HepG2 (cell line): ENCODE results near the gene RHBDL1. TPM values are rescaled to one million over a fixed set of nuclear protein-coding genes. Genes with fewer than 3 reads are reported as not detected.
A peak's percentile ranks its signal among the peaks of the same experiment; 100 is the strongest.

Source experiments
- KDM6A ChIP-seq: IDR thresholded peaks from 2 replicates; pipeline ENCODE4 v1.6.1; 2016; ENCODE audit warnings: low read depth
- KLF9 ChIP-seq: IDR thresholded peaks from 2 replicates; pipeline ENCODE4 v1.6.1; 2016; ENCODE audit warnings: low read depth
- MTA1 ChIP-seq: sonication (generic); formaldehyde crosslinking; IDR thresholded peaks from 2 replicates; pipeline ENCODE4 v1.4.0; 2020; ENCODE audit warnings: missing genetic modification reagents, mild to moderate bottlenecking, borderline replicate concordance
- TOE1 ChIP-seq: sonication (generic); formaldehyde crosslinking; IDR thresholded peaks from 2 replicates; pipeline ENCODE4 v1.4.0; 2020; ENCODE audit warnings: mild to moderate bottlenecking, missing genetic modification reagents
- ZNF335 ChIP-seq: sonication (generic); formaldehyde crosslinking; IDR thresholded peaks from 2 replicates; pipeline ENCODE4 v1.4.0; 2020; ENCODE audit warnings: missing genetic modification reagents
- ZNF430 ChIP-seq: sonication (generic); formaldehyde crosslinking; IDR thresholded peaks from 2 replicates; pipeline ENCODE4 v1.9.0; 2021; ENCODE audit warnings: mild to moderate bottlenecking, missing genetic modification reagents
- ZNF644 ChIP-seq: IDR thresholded peaks from 2 replicates; pipeline ENCODE4 v1.6.1; 2016; ENCODE audit warnings: low read depth
- polyA plus RNA-seq, 8 experiments: library from polyadenylated mRNA; depleted of rRNA in 3 of 8; stranded (reverse) in 7 of 8; unstranded in 1 of 8; fragments of >200 nt; fragmentation: Illumina TruSeq in 4 of 8; extraction: Trizol in 4 of 8; gene quantifications; 2 replicates each; pipeline versions ENCODE4 v1.2.1 to v1.2.3, GENCODE V29; 2011 to 2016; ENCODE audit warnings: low read depth in 4 of 8, missing spikeins in 1 of 8, mixed read lengths in 1 of 8; ENCODE audit not compliant: insufficient read depth in 1 of 8
- total RNA-seq, 5 experiments: library from RNA; depleted of rRNA; stranded (reverse); fragments of >200 nt; fragmentation: Illumina TruSeq; extraction: Trizol; gene quantifications; 2 replicates each; pipeline ENCODE4 v1.2.3, GENCODE V29; 2016; ENCODE audit warnings: low read depth in 1 of 5
- TF ChIP-seq, protein P1 (sequence below): sonication (generic); formaldehyde crosslinking; IDR thresholded peaks from 2 replicates; pipeline ENCODE4 v1.8.0; 2023; ENCODE audit warnings: mild to moderate bottlenecking, missing genetic modification reagents
- TF ChIP-seq, protein P2 (sequence below): IDR thresholded peaks from 2 replicates; pipeline ENCODE4 v1.6.1; 2016; ENCODE audit warnings: mild to moderate bottlenecking, missing biosample characterization, missing genetic modification reagents
- TF ChIP-seq, protein P3 (sequence below): sonication (generic); formaldehyde crosslinking; conservative IDR thresholded peaks from 2 replicates; pipeline ENCODE4 v1.4.0; 2020; ENCODE audit warnings: missing genetic modification reagents
- TF ChIP-seq, protein P4 (sequence below): sonication (generic); formaldehyde crosslinking; IDR thresholded peaks from 2 replicates; pipeline ENCODE4 v1.4.0; 2020; ENCODE audit warnings: mild to moderate bottlenecking, missing genetic modification reagents, borderline replicate concordance

Gene RHBDL1
- total and polyA plus RNA-seq, 2 of the 13 experiments (the other 11 are each of a cell fraction or from before 2014, with no cell fraction given) = 1.8 to 3.8 TPM

DNA sequence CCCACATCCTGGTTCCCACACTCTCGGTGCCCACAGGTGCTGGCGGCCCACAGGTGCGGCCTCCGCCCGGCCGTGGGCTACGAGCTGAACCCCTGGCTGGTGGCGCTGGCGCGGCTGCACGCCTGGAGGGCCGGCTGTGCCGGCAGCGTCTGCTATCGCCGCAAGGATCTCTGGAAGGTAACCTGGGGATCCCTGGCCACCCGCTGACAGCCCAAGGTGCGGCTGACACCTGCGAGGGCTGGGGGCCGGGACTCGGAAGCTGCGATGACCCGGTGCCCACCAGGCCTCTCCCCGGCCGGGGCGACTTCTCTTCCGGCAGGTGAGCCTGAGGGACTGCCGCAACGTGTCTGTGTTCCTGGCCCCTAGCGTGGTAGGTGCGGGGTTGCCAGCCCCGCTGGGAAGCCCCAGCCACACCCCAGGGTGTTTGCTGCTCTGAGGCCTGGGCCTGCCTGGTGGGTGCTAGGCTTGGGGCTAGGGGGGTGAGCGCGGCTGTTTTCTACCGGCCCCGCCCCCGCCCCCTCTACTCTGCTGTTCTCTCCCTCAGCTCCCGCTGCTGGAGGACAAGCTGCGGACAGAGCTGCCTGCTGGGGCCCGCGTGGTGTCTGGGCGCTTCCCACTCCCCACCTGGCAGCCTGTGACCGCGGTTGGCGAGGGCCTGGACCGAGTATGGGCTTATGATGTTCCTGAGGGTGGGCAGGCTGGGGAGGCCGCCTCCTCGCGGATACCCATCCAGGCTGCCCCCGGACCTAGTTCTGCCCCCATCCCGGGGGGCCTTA lies 46.5 kb downstream of the RHBDL1 start (continued):
- peak; percentile 4; the same call in 1 of the 2 replicates for TF ChIP-seq MTA1 (CRISPR knock-in tag)
- no peak for TF ChIP-seq KDM6A (CRISPR knock-in tag)
- TF ChIP-seq, protein P1, sequence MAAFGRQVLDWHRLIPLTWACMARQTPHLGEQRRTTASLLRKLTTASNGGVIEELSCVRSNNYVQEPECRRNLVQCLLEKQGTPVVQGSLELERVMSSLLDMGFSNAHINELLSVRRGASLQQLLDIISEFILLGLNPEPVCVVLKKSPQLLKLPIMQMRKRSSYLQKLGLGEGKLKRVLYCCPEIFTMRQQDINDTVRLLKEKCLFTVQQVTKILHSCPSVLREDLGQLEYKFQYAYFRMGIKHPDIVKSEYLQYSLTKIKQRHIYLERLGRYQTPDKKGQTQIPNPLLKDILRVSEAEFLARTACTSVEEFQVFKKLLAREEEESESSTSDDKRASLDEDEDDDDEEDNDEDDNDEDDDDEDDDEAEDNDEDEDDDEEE (CRISPR knock-in tag) = peak; percentile 49; the same call in 1 of the 2 replicates
- TF ChIP-seq ZNF335 (CRISPR knock-in tag) = no peak
- TF ChIP-seq, protein P2, sequence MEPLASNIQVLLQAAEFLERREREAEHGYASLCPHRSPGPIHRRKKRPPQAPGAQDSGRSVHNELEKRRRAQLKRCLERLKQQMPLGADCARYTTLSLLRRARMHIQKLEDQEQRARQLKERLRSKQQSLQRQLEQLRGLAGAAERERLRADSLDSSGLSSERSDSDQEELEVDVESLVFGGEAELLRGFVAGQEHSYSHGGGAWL (CRISPR knock-in tag) = peak; percentile 11; the same call in 1 of the 2 replicates
- TF ChIP-seq, protein P3, sequence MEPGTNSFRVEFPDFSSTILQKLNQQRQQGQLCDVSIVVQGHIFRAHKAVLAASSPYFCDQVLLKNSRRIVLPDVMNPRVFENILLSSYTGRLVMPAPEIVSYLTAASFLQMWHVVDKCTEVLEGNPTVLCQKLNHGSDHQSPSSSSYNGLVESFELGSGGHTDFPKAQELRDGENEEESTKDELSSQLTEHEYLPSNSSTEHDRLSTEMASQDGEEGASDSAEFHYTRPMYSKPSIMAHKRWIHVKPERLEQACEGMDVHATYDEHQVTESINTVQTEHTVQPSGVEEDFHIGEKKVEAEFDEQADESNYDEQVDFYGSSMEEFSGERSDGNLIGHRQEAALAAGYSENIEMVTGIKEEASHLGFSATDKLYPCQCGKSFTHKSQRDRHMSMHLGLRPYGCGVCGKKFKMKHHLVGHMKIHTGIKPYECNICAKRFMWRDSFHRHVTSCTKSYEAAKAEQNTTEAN (CRISPR knock-in tag) = no peak
- no peak for TF ChIP-seq KLF9 (CRISPR knock-in tag)
- peak; percentile 32; the same call in 1 of the 2 replicates for TF ChIP-seq ZNF430 (CRISPR knock-in tag)
- TF ChIP-seq, protein P4, sequence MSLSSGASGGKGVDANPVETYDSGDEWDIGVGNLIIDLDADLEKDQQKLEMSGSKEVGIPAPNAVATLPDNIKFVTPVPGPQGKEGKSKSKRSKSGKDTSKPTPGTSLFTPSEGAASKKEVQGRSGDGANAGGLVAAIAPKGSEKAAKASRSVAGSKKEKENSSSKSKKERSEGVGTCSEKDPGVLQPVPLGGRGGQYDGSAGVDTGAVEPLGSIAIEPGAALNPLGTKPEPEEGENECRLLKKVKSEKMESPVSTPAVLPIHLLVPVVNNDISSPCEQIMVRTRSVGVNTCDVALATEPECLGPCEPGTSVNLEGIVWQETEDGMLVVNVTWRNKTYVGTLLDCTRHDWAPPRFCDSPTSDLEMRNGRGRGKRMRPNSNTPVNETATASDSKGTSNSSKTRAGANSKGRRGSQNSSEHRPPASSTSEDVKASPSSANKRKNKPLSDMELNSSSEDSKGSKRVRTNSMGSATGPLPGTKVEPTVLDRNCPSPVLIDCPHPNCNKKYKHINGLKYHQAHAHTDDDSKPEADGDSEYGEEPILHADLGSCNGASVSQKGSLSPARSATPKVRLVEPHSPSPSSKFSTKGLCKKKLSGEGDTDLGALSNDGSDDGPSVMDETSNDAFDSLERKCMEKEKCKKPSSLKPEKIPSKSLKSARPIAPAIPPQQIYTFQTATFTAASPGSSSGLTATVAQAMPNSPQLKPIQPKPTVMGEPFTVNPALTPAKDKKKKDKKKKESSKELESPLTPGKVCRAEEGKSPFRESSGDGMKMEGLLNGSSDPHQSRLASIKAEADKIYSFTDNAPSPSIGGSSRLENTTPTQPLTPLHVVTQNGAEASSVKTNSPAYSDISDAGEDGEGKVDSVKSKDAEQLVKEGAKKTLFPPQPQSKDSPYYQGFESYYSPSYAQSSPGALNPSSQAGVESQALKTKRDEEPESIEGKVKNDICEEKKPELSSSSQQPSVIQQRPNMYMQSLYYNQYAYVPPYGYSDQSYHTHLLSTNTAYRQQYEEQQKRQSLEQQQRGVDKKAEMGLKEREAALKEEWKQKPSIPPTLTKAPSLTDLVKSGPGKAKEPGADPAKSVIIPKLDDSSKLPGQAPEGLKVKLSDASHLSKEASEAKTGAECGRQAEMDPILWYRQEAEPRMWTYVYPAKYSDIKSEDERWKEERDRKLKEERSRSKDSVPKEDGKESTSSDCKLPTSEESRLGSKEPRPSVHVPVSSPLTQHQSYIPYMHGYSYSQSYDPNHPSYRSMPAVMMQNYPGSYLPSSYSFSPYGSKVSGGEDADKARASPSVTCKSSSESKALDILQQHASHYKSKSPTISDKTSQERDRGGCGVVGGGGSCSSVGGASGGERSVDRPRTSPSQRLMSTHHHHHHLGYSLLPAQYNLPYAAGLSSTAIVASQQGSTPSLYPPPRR (CRISPR knock-in tag) = 0 out of 2 replicates have a peak, but pooled peaks have one; percentile 4
- no peak for TF ChIP-seq ZNF644
- TF ChIP-seq TOE1 (CRISPR knock-in tag) = no peak
